ENCODE data around the gene KMT5C. TPM values are rescaled to one million over a fixed set of nuclear protein-coding genes. Genes with fewer than 3 reads are reported as not detected.

The KMT5C gene
- total RNA-seq, 1 experiment from 2014 or later = 54.5 TPM

GRCh38 chr19:55368701-55369563 is 29.3 kb downstream of the KMT5C start:
- Mint-ChIP-seq H3K27ac (no peak overlapping the region), H3K4me3 (peak overlapping the region; percentile 46 to 70; a peak in 4 of 5 replicates), H3K9me3 (peaks cover 0 to 5% of the 10 kb centered on the region in 2 experiments; a peak in 2 of 5 replicates), H3K4me1 (peaks cover 27 to 38% of the 10 kb centered on the region in 2 experiments), H3K36me3 (ENCODE audit: insufficient read depth in 1 of 3, low read depth in 3 of 3) (peaks cover 0 to 6% (median 0%) of the 10 kb centered on the region in 3 experiments; a peak in 1 of 7 replicates), H3K27me3 (ENCODE audit: low read depth) (peaks cover 78% of the 10 kb centered on the region)
- Histone ChIP-seq H3K23me2 (ENCODE audit: insufficient read length, low read depth, low read length, poor library complexity, severe bottlenecking) (peaks cover 10% of the 10 kb centered on the region), H2BK5ac (ENCODE audit: insufficient read length, low read length) (no peak overlapping the region), H3K14ac (ENCODE audit: insufficient read depth, low read length) (no peak overlapping the region; the same call in 1 of the 2 replicates), H3K79me2 (ENCODE audit: insufficient read depth, low read length) (no peaks in the 10 kb centered on the region), H2BK20ac (ENCODE audit: low read depth, low read length, poor library complexity, severe bottlenecking) (no peak overlapping the region), H3K56ac (ENCODE audit: insufficient read length, low read depth, low read length) (no peak overlapping the region), H2AFZ (ENCODE audit: low read length) (no peak overlapping the region), H3K4me1 (ENCODE audit: insufficient read depth, low read length) (no peaks in the 10 kb centered on the region), H3K27me3 (ENCODE audit: insufficient read depth, low read length) (peaks cover 5% of the 10 kb centered on the region), H4K5ac (ENCODE audit: insufficient read length, low read depth, low read length) (no peak overlapping the region), H3K27ac (ENCODE audit: insufficient read length, low read depth, low read length) (no peak overlapping the region), H2BK12ac (ENCODE audit: insufficient read length, low read depth, low read length) (no peak overlapping the region), H3T11ph (ENCODE audit: low read length) (no peak overlapping the region), H4K91ac (ENCODE audit: insufficient read length, low read depth, low read length) (no peak overlapping the region), H4K8ac (replicated peaks; ENCODE audit: insufficient read length, low read depth, low read length) (no peak overlapping the region), H3K18ac (ENCODE audit: insufficient read length, low read depth, low read length) (peak overlapping the region; percentile 41), H3K4ac (ENCODE audit: low read depth, low read length) (no peak overlapping the region), H3K9me3 (ENCODE audit: control insufficient read depth, low read depth, low read length) (no peaks in the 10 kb centered on the region), H3K23ac (ENCODE audit: insufficient read length, low read depth, low read length) (no peak overlapping the region), H2BK15ac (ENCODE audit: low read depth, low read length) (no peak overlapping the region), H4K20me1 (ENCODE audit: control insufficient read depth, insufficient read depth, insufficient read length) (no peaks in the 10 kb centered on the region), H3K79me1 (ENCODE audit: insufficient read depth, low read depth, low read length, poor library complexity, severe bottlenecking) (no peaks in the 10 kb centered on the region), H2BK120ac (ENCODE audit: low read depth, low read length, poor library complexity, severe bottlenecking) (no peak overlapping the region), H3K9ac (ENCODE audit: extremely low read depth, insufficient read length, low read length) (no peak overlapping the region), H2AK5ac (ENCODE audit: insufficient read length, low read length) (no peak overlapping the region), H3K4me2 (ENCODE audit: insufficient read depth, insufficient read length, low read length) (peak overlapping the region; percentile 16)
- no peak for TF ChIP-seq CTCF (conservative IDR thresholded peaks at IDR 0.05)
- no CpG with 5 or more reads among the region's 54 CpGs for WGBS (ENCODE audit: extremely low coverage, insufficient read length, low lambda C conversion rate)
- peak; percentile 53 for DNase-seq
